IPS-NIHi7 (cell line): ENCODE measurements around the gene ZNF213.

Experiments used
- DNase-seq: peaks from one replicate; pipeline ENCODE4 v3.0.0; 2012; ENCODE audit warnings: mixed read lengths; ENCODE audit errors: extremely low spot score

The ZNF213 gene

GRCh38 chr16:3101018-3101840 is 33.6 kb upstream of the ZNF213 start:
- no peak for DNase-seq

- peak; percentile 65 for DNase-seq
Observed at GRCh38 chr16:3101841-3102470, 32.9 kb upstream of the ZNF213 start.

- peak; percentile 96 for DNase-seq
Observed at GRCh38 chr16:3106205-3106928, 28.5 kb upstream of the ZNF213 start.

- peak; percentile 88 for DNase-seq
Observed at GRCh38 chr16:3112058-3112880, 22.6 kb upstream of the ZNF213 start, which contains the start of gene ZNF205. TSS of gene ZNF205 (plus strand) at chr16:3112586. CDS start at chr16:3113431, 845 bp downstream.

- no peak for DNase-seq
Observed at GRCh38 chr16:3112881-3113574, 21.8 kb upstream of the ZNF213 start.

GRCh38 chr16:3113765-3114479 is 20.9 kb upstream of the ZNF213 start:
- no peak for DNase-seq

GRCh38 chr16:3115003-3115402 is 19.8 kb upstream of the ZNF213 start:
- DNase-seq: no peak

- DNase-seq: peak; percentile 31
Observed at GRCh38 chr16:3115561-3115960, 19.3 kb upstream of the ZNF213 start.

- no peak for DNase-seq
Observed at GRCh38 chr16:3118204-3118790, 16.5 kb upstream of the ZNF213 start.

GRCh38 chr16:3118846-3119245 is 16.0 kb upstream of the ZNF213 start:
- no peak for DNase-seq

- DNase-seq: no peak
Observed at GRCh38 chr16:3119286-3119685, 15.5 kb upstream of the ZNF213 start.

GRCh38 chr16:3119701-3120408 is 15.0 kb upstream of the ZNF213 start:
- DNase-seq: no peak

GRCh38 chr16:3120435-3120834 is 14.4 kb upstream of the ZNF213 start:
- no peak for DNase-seq

- DNase-seq: no peak
Observed at GRCh38 chr16:3121851-3122467, 12.9 kb upstream of the ZNF213 start.

GRCh38 chr16:3122926-3123570 is 11.8 kb upstream of the ZNF213 start:
- DNase-seq: no peak

- peak; percentile 93 for DNase-seq
Observed at GRCh38 chr16:3123986-3124886, 10.6 kb upstream of the ZNF213 start.

GRCh38 chr16:3127745-3128144 is 7.1 kb upstream of the ZNF213 start:
- DNase-seq: no peak
